Kidney epithelial cell (primary cell): ENCODE measurements around the gene VAV2. TPM values are rescaled to one million over a fixed set of nuclear protein-coding genes. Genes with fewer than 3 reads are reported as not detected.
"Not testable (repeated sequence)": the region's sequence is repeated elsewhere in the genome, so short reads cannot be mapped to it uniquely, and the experiment has no call there.

Experiments
- DNase-seq: peaks from one replicate; pipeline ENCODE4 v3.0.0-alpha.2; 2010; ENCODE audit warnings: low read depth
- H3K27me3 ChIP-seq: 2 replicates; pipeline ENCODE4 v1.6.0; 2011; ENCODE audit warnings: low read length; ENCODE audit not compliant: control insufficient read depth, insufficient read depth
- H3K36me3 ChIP-seq: 2 replicates; pipeline ENCODE4 v1.5.1; 2011; ENCODE audit warnings: low read length; ENCODE audit not compliant: control insufficient read depth, insufficient read depth
- H3K4me3 ChIP-seq: 2 replicates; pipeline ENCODE4 v1.5.1; 2011; ENCODE audit warnings: low read depth, mild to moderate bottlenecking, control low read depth, low read length
- CTCF ChIP-seq: IDR thresholded peaks from 2 replicates; pipeline ENCODE4 v1.5.1; 2011; ENCODE audit warnings: mild to moderate bottlenecking, moderate library complexity, low read length, control low read depth, inconsistent platforms; ENCODE audit not compliant: insufficient read depth, poor library complexity, severe bottlenecking
- total RNA-seq: library from RNA; depleted of rRNA; stranded (reverse); fragments of >200 nt; gene quantifications from 2 replicates; pipeline ENCODE4 v1.2.3, GENCODE V29; 2015

The VAV2 gene
- total RNA-seq, 1 donor from 2014 or later = 37.8 TPM

GRCh38 chr9:133990366-133991213 lies 1.5 kb downstream of the VAV2 start:
- Histone ChIP-seq H3K27me3 (no peaks in the 10 kb centered on the region), H3K4me3 (peak overlapping the region; percentile 78), H3K36me3 (no peaks in the 10 kb centered on the region)
- DNase-seq = peak; percentile 87
- no peak for TF ChIP-seq CTCF

GRCh38 chr9:133989625-133990365 lies 2.3 kb downstream of the VAV2 start:
- TF ChIP-seq CTCF = no peak
- H3K4me3 ChIP-seq = peak overlapping the region; percentile 78
- H3K27me3 ChIP-seq = no peaks in the 10 kb centered on the region
- no peaks in the 10 kb centered on the region for H3K36me3 ChIP-seq
- DNase-seq = no peak

GRCh38 chr9:133988771-133989170 lies 3.4 kb downstream of the VAV2 start:
- not testable (repeated sequence) for DNase-seq, H3K36me3 ChIP-seq, H3K4me3 ChIP-seq, H3K27me3 ChIP-seq

- no peak for TF ChIP-seq CTCF
- no peaks in the 10 kb centered on the region for H3K36me3 ChIP-seq
- H3K27me3 ChIP-seq = no peaks in the 10 kb centered on the region
- DNase-seq = no peak
- H3K4me3 ChIP-seq = no peak overlapping the region
Observed at GRCh38 chr9:133987946-133988665, 4.0 kb downstream of the VAV2 start.

- Histone ChIP-seq H3K27me3 (no peaks in the 10 kb centered on the region), H3K4me3 (no peak overlapping the region), H3K36me3 (no peaks in the 10 kb centered on the region)
- TF ChIP-seq CTCF = no peak
- no peak for DNase-seq
Observed at GRCh38 chr9:133987446-133987788, 4.7 kb downstream of the VAV2 start.
